GM21619 (cell line): Measurements from ENCODE around the gene TRAF2.
"Not testable (repeated sequence)": the region's sequence is repeated elsewhere in the genome, so short reads cannot be mapped to it uniquely, and the experiment has no call there.

Experiments
- ATAC-seq: cut with Tn5 transposase; IDR thresholded peaks from one replicate; pipeline ENCODE4 v1.9.1; 2021; ENCODE audit not compliant: unreplicated experiment

The TRAF2 gene, protein sequence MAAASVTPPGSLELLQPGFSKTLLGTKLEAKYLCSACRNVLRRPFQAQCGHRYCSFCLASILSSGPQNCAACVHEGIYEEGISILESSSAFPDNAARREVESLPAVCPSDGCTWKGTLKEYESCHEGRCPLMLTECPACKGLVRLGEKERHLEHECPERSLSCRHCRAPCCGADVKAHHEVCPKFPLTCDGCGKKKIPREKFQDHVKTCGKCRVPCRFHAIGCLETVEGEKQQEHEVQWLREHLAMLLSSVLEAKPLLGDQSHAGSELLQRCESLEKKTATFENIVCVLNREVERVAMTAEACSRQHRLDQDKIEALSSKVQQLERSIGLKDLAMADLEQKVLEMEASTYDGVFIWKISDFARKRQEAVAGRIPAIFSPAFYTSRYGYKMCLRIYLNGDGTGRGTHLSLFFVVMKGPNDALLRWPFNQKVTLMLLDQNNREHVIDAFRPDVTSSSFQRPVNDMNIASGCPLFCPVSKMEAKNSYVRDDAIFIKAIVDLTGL

DNA sequence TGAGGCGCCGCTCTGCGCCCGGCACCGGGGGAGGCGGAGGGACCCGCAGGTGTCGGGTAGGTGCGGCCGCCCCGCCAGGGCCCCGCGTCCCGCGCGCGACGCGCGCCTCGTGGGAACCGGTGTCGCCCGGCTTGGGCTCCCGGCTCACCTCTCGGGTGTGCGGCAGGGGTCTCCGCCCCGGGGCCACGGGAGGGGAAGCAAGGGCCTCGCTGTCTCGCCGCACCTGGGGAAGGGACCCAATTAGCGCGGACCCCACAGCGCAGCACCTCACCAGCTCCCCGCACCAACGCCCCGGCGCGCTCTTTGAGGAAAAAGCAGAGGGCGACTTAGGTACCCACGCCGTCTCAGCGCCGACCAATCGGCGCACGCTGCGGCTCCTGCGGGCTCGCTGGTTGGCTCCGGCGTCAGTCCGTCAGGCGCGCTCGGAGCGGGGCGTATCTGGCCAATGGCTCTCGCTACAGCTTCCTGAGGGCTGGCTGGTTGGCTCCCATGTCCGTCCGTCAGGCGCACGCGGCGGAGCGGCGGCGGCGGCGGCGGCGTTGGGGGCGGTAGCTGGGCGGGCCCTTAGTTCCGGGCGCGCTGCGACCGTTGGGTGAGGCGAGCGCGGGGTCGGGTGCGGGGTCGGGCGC, at the start of gene TRAF2:
Gene TRAF2, plus strand, starts transcription at position 567 of the 629 bp plus-strand sequence. CDS start 12,225 bp downstream, outside the sequence.
- ATAC-seq, result peak; percentile 75

DNA sequence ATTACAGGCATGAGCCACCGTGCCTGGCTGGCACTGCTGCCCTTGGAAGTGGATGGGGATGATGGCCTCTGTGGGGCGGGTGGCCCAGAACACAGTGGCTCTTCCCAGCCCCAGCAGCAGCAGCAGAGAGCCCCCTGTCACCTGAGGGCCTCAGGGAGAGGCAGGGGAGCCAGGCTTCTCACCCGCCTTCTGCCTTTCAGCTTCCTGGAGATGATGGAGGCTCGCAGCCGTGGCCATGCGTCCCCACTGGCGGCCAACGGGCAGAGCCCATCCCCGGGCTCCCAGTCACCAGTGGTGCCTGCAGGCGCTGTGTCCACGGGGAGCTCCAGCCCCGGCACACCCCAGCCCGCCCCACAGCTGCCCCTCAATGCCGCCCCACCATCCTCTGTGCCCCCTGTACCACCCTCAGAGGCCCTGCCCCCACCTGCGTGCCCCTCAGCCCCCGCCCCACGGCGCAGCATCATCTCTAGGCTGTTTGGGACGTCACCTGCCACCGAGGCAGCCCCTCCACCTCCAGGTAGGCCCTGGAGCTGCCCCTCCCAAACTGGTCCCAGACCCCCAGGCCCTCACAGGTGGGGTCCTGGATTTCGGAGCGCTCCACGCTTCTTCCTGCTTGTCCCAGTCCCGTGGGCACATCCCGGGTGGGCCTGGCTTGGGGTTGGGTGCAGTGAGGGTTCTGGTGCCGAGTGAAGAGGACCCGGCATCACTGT, 49.0 kb upstream of the TRAF2 start:
- ATAC-seq, result no peak

DNA sequence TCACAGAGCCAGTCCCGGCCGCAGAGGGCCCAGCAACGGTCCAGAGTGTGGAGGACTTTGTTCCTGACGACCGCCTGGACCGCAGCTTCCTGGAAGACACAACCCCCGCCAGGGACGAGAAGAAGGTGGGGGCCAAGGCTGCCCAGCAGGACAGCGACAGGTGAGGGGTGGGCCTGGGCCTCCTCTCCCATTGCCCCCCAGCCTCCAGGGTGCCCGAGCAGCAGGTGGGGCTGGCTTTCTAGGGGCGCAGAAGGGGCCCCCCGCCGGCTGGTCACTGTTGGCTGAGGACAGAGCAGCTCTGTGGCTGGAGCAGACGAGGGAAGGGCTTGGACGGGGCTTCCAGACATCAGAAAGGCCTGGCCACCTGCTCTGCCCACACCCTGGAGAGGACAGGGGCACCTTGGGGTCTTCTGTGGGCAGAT, 48.4 kb upstream of the TRAF2 start:
- not testable (repeated sequence) for ATAC-seq

DNA sequence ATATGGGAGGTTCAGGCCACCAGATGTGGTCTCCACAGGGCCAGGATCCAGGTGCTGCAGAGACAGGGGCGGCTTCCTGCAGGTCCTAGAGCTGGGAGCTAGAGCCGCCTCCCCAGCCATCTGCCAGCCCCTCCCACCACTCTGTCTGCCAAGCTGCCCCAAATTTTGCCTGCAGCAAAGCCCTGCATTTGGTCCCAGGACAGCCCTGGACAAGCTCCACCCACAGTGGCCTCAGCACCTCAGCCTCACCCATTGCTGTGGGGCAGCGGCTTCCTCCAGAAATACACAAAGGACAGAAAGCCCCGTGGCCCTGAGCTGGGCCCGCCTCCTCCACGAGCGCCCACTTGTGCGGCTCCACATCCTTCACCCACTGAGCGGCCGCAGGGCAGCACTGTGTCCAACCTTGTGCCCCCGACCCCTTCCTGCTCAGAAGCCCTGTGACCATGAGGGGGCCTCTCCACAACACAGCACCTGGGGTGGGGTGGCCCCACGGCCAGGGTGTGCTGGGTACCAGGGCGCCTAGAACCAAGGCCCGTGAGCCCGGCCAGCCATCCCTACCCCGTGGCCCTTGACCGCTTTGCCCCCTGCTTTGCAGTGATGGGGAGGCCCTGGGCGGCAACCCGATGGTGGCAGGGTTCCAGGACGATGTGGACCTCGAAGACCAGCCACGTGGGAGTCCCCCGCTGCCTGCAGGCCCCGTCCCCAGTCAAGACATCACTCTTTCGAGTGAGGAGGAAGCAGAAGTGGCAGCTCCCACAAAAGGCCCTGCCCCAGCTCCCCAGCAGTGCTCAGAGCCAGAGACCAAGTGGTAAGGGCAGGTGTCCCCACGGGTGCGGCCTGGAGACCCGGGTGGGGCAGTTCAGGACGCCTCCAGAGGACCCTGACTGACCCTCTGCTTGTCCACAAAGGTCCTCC, 47.7 kb upstream of the TRAF2 start:
- no peak for ATAC-seq

DNA sequence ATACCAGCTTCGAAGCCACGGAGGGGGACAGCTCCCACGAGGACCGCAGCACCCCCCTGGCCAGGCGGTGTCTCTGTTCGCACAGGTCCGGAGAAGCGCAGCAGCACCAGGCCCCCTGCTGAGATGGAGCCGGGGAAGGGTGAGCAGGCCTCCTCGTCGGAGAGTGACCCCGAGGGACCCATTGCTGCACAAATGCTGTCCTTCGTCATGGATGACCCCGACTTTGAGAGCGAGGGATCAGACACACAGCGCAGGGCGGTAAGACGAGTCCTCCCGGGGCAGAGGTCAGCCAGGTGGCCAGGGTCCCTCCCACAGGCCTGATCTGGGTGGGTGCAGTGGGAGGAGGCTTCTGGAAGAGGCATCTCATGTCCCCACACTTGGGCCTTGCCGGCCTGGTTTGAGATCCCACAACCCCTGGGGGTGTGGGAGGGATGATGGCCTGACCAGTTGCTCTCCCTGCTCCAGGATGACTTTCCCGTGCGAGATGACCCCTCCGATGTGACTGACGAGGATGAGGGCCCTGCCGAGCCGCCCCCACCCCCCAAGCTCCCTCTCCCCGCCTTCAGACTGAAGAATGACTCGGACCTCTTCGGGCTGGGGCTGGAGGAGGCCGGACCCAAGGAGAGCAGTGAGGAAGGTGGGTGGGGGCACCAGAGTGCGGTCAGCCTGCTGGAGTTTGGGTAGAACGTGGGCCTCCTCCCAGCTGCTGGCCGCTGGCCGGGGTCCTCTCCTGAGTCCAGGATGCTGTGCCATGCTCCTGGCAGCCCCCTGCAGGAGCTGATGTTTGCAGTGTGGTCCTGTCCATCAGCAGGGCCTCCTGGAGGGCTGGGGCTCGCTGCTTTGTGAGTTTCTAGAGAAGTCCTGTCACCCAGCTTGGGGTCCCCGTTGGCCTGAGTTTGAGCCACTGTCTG, 46.8 kb upstream of the TRAF2 start:
- ATAC-seq, result no peak

DNA sequence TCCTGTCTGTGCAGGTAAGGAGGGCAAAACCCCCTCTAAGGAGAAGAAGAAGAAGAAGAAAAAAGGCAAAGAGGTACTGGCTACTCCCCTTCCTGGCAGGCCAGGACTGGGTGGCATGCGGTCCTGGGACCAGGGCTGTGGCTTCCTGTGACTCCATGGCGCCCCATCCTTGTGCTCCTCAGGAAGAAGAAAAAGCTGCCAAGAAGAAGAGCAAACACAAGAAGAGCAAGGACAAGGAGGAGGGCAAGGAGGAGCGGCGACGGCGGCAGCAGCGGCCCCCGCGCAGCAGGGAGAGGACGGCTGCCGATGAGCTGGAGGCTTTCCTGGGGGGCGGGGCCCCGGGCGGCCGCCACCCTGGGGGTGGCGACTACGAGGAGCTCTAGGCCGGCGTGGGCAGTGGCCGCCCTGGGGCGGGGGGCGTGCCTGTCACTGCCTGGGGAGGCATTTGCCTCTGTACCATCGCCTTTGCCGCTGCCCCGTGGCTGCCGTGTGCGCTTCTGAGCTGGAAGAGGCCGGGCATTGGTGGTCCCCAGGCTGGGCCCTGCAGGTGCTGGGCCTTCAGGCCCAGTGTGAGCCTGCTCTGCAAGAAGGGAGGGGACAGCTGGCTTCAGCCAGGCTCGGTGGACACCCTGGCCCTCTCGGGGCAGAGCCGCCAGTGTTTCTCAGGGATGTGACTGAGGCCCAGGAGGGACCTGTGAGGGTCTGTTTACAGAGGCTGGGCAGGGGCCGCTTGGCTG, 46.0 kb upstream of the TRAF2 start:
- ATAC-seq, result no peak

DNA sequence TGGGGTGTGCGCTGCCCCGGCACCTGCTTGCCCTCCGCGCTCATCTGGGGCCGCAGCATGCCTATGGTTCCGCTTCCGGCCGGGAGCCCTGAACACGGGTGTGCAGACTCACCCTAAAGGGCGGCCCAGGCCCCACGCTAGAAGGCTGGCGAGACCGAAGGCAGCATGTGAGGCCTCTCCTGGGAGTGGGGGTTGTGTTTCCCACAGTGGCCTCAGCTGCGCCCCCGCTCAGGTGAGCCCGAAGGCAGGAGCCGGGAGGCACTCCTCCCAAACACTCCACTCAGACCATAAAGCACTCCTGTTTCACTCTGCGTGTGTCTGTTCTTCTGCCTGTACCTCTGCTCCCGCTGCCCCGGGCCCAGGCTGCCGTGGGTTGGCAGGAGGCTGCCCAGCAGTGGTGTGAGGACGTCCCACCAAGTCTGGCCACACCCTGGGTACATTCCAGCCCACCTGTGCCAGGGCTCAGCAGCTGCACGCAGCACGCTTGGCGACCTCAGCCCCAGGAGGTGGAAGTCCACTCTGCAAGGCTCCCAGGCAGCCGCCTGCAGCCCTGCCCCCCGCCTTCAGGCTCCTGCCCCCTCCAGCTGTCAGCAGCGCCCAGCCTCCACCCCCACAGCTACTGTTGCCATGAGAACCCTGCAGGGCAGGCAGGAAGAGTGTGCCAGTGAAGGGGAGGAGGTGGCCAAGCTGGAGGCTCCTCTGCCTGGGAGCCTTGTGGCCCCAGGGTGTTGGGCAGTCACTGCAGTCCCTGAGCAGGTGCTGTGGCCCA, 45.3 kb upstream of the TRAF2 start:
- no peak for ATAC-seq

DNA sequence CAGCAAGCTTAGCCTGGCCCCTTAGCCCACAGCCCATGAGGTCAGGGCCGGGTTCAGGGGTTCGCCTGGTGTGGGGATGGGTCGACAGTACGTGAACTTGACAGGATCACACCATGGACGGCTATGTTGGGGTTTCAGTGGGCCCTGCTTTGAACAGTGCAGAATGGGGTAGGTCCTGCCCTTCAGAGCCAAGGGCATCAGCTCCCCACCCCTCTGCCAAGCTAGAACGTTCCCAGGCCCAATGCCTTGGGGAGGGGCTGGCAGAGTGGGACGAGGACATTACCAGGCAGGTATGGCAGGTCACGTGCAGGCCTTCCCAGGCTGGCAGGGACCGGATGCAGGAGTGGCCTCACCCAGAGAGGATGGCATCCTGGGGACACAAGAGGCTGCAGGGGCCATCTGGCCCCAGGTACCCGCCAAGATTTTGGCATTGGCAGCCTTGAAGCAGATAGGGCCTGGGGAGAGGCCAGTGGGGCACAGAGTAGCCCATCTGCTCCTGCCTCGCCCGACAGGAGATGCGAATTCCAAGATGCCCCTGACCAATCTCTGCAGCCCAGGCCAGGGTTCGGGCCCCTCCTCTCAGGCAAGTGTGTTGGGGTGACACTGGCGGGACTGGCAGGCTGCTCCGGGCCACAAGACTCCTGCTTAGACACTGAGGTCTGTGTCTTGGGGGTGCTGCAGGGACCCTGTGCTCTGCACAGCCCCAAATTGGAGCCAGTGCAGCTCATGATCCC, 44.5 kb upstream of the TRAF2 start:
- ATAC-seq, result not testable (repeated sequence)

DNA sequence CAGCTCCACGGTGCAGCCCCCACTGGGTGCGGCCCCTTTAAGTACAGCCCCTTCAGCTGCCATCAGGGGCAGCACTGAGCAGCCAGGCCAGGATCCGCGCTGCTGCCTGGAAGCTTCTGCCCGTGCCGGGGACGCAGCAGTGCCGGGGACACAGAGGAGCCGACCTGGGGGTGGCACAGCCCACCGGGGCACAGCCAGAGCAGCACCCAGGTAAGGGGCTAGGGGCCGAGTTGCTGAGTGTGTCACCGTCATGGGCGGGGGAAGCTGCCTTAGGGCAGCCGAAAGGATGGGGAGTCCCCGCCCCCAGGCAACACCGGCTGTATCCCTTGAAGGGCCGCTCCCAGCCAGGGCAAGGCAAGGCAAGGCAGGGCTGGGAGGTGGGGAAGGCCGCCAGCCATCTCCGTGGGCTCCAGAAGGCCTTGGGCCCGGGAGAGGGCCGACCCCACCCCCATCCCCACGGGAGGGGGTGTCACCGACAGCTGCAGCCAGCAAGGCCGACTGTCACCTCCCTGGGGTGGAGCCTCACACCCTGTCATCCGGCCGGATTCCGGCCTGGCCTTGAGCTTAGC, 43.9 kb upstream of the TRAF2 start, which contains the start of gene AJM1:
Gene AJM1, plus strand, starts transcription at position 99 of the 569 bp plus-strand sequence. CDS start 1,937 bp downstream, outside the sequence.
- ATAC-seq, result peak; percentile 68

DNA sequence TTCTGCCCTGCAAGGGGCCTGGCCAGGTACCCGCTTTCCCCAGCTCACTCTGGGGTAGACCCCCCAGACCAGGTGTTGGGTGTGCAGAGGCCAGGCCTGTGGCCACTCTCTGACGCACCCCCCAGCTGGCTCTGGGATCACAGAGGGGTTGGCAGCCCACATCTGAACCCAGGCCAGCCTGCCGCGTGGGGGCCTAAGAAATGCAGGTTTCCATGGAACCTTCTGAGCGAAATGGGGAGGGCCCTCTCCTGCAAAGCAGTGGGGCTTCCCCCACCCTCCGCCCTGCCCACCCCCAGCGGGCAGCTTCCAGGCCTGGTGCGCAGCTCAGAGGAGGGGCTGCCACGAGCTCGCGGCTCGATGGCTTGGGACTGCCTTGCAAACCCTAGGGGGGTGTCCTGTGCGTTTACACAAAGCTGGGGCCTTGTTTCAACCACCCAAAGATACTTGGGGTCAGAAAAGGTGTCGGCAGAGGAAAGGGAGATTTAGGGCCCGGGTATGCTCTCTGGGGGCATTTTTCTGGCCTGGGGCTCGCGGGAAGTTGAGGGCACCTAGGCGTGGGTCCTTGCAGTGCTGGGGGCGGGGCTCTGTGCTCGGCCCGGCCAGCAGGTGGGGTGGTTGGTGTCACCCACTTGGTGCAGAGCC, 43.0 kb upstream of the TRAF2 start:
- ATAC-seq, result not testable (repeated sequence)

DNA sequence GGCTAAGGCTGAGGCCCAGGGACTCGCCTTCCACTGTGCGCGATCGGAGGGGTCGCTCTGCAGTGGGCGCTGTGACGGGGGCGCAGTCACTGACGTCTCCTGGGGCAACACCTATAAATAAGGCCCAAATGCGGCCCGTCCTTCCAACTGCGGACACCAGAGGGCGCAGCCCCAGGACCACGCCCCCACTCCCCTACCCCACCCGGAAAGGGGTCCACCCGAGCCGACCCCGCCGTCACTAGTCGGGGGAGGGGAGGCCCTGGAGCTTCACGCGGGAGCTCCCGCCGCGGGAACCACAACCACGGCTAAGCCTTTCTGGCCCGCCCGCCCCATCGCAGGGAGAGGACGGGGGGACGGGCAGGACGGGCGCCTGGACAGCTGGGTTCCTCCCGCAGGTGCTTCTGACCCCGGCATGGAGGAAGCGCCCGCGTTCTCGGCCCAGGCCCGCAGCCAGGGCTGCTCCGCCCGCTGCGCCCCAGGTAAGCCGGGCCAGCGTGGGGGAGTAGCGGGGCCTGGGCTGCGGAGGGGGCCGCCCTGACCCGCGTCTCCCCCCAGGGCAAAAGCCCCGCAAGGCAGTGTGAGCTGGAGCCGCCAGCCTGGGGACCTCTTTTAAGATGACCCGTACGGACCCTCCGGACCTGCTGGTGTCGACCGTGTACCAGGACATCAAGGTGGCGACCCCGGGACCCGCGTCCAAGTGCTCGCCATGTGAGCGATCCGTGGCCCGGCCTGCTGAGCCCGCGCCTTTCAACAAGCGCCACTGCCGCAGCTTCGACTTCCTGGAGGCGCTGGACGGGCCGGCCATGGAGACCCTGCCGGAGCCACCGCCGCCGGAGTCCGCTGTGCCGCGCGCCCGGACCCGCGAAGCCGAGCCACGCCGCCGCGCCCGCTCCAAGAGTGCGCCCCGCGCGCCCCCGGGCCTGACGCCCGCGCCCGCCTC, 42.2 kb upstream of the TRAF2 start:
- not testable (repeated sequence) for ATAC-seq

DNA sequence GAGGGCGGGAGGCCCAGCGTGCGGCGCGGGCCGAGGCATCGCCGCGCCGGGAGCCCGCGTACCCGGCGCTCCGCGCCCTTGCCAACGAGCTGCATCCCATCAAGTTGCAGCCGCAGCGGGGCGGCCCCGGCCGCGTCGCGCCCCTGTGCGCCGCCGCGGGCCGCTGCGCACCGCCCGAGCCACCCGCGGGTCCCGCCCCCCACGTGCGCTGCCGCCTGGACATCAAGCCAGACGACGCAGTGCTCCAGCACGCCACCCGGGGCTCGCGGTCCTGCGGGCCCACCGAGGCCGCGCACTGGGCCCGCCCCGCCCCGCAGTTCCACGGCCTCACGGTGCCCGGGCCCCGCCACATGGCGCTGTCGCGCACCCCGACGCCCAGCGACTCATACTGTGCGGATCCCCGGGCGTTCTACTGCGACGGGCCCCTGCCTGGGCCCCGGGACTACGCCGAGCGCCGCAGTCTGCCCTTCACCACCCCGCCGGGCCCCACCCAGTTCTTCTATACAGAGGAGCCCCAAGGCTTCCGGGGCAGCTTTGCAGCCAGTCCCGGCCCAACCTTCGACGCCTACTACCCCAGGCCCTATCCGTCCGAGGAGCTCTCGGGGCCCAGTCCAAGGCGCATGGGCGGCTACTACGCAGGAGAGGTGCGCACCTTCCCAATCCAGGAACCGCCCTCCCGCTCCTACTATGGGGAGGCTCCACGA, 41.4 kb upstream of the TRAF2 start:
- ATAC-seq, result no peak

DNA sequence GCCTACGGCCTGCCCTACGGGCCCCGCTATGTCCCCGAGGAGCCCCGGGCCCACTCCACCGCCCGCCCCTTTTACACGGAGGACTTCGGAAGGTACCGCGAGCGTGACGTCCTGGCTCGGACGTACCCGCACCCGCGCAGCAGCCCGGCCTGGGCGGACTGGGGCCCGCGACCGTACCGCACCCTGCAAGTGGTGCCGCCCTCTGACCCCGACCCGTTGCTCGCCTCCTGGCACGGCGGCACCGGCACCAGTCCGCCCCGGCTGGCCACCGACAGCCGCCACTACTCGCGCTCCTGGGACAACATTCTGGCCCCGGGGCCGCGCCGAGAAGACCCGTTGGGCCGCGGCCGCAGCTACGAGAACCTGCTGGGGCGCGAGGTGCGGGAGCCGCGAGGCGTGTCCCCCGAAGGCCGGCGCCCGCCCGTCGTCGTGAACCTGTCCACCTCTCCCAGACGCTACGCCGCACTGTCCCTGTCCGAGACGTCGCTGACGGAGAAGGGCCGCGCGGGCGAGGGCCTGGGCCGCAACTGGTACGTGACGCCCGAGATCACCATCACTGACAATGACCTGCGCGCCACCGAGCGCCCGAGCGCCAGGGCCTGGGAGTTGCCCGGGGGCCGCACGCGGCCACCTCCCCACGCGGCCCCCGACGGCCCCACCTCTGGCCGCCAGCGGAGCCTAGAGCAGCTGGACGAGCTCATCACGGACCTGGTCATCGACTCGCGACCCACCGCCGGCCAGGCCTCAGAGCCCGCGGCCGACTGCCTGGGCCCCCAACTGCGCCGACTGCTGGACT, 40.7 kb upstream of the TRAF2 start:
- no peak for ATAC-seq
